ENCODE results near the gene WNK1. TPM values are rescaled to one million over a fixed set of nuclear protein-coding genes. Genes with fewer than 3 reads are reported as not detected.

WNK1 gene
- total RNA-seq, 4 donors from 2014 or later = 153 to 220 (median 178) TPM

- Histone ChIP-seq H3K4me3 (no peak overlapping the region), H3K9me3 (no peaks in the 10 kb centered on the region), H3K27me3 (no peaks in the 10 kb centered on the region), H3K36me3 (peaks cover 4 to 96% (median 13%) of the 10 kb centered on the region in 3 donors), H3K27ac (no peak overlapping the region), H3K4me1 (no peaks in the 10 kb centered on the region)
- TF ChIP-seq EP300 (IDR thresholded peaks at IDR 0.05) = no peak
- no peak for TF ChIP-seq CTCF (IDR thresholded peaks at IDR 0.05)
- TF ChIP-seq POLR2A (IDR thresholded peaks at IDR 0.05) = no peak
- DNase-seq (ENCODE audit: low spot score in 2 of 2) = no peak
- 76 to 80% methylated on average over 16 of the region's 16 CpGs for WGBS, 2 donors
Measured at GRCh38 chr12:907413-908185, 155.2 kb downstream of the WNK1 start.

- Histone ChIP-seq H3K36me3 (peaks cover 4 to 97% (median 13%) of the 10 kb centered on the region in 3 donors), H3K9me3 (no peaks in the 10 kb centered on the region), H3K27ac (no peak overlapping the region), H3K4me3 (no peak overlapping the region), H3K4me1 (no peaks in the 10 kb centered on the region), H3K27me3 (no peaks in the 10 kb centered on the region)
- no peak for DNase-seq (ENCODE audit: low spot score in 2 of 2)
- TF ChIP-seq EP300 (IDR thresholded peaks at IDR 0.05) (no peak), CTCF (IDR thresholded peaks at IDR 0.05) (no peak), POLR2A (IDR thresholded peaks at IDR 0.05) (no peak)
- WGBS, 2 donors = 63 to 64% methylated on average over 3 of the region's 3 CpGs
Measured at GRCh38 chr12:909861-910260, 157.5 kb downstream of the WNK1 start.

- Histone ChIP-seq H3K36me3 (peaks cover 4 to 97% (median 13%) of the 10 kb centered on the region in 3 donors), H3K27ac (no peak overlapping the region), H3K9me3 (no peaks in the 10 kb centered on the region), H3K27me3 (no peaks in the 10 kb centered on the region), H3K4me1 (no peaks in the 10 kb centered on the region), H3K4me3 (no peak overlapping the region)
- 65 to 72% methylated on average over 4 of the region's 4 CpGs for WGBS, 2 donors
- TF ChIP-seq EP300 (IDR thresholded peaks at IDR 0.05) (no peak), CTCF (IDR thresholded peaks at IDR 0.05) (no peak), POLR2A (IDR thresholded peaks at IDR 0.05) (no peak)
- no peak for DNase-seq (ENCODE audit: low spot score in 2 of 2)
Measured at GRCh38 chr12:910416-910815, 158.0 kb downstream of the WNK1 start.

GRCh38 chr12:911191-911826 lies 158.9 kb downstream of the WNK1 start:
- Histone ChIP-seq H3K36me3 (peaks cover 0 to 97% (median 15%) of the 10 kb centered on the region in 3 donors), H3K27me3 (no peaks in the 10 kb centered on the region), H3K4me3 (no peak overlapping the region), H3K9me3 (no peaks in the 10 kb centered on the region), H3K27ac (no peak overlapping the region), H3K4me1 (no peaks in the 10 kb centered on the region)
- TF ChIP-seq CTCF (IDR thresholded peaks at IDR 0.05) (no peak), EP300 (IDR thresholded peaks at IDR 0.05) (no peak)
- no peak for DNase-seq (ENCODE audit: low spot score in 2 of 2)
- 69 to 76% methylated on average over 10 of the region's 10 CpGs for WGBS, 2 donors
